Sigmoid colon (tissue), 4 donors: ENCODE results near the gene GALP.

ENCODE experiments used
- EP300 ChIP-seq, 4 donors: sonication (generic); formaldehyde crosslinking; IDR thresholded peaks; one replicate each; pipeline ENCODE4 v1.6.1; 2017; ENCODE audit warnings: antibody characterized with exemption in 4 of 4
- POLR2A ChIP-seq, 2 donors: fragments of 450-650 bp; IDR thresholded peaks; one replicate each; pipeline ENCODE4 v1.6.1; 2016; ENCODE audit warnings: antibody characterized with exemption in 2 of 2, mild to moderate bottlenecking in 2 of 2, moderate library complexity in 2 of 2
- POLR2AphosphoS5 ChIP-seq, 4 donors: sonication (generic); formaldehyde crosslinking; IDR thresholded peaks; one replicate each; pipeline ENCODE4 v1.6.1; 2017; ENCODE audit warnings: antibody characterized with exemption in 4 of 4
- TF ChIP-seq, protein P1 (sequence below), 4 experiments: fragments of 450-650 bp in 3 of 4; fragments of 200-600 bp in 1 of 4; IDR thresholded peaks; one replicate each; pipeline ENCODE4 v1.5.1; 2016 to 2019; ENCODE audit warnings: antibody characterized with exemption in 4 of 4, mild to moderate bottlenecking in 3 of 4, moderate library complexity in 2 of 4

DNA sequence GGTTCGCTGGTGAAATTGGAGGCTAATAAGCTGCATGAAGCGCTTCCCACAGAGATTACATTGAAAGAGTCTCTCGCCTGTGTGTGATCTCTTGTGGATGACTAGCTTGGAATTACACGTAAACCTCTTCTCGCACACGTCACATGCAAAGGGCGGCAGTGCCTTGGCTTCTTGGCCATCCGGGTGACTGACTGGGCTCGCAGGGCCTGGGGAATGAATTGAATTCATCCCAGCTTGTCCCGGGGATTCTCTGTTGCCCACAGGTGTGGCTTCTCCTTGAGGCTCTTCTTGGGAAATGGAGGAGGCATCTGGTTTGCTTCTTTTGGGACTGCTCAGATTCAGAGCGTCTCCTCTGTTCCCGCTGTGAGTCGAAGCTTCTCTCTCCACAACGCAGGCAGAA lies 46.0 kb downstream of the GALP start:
- TF ChIP-seq POLR2AphosphoS5 (IDR thresholded peaks at IDR 0.05) (no peak), POLR2A (IDR thresholded peaks at IDR 0.05) (no peak), EP300 (IDR thresholded peaks at IDR 0.05) (no peak)
- TF ChIP-seq, protein P1, sequence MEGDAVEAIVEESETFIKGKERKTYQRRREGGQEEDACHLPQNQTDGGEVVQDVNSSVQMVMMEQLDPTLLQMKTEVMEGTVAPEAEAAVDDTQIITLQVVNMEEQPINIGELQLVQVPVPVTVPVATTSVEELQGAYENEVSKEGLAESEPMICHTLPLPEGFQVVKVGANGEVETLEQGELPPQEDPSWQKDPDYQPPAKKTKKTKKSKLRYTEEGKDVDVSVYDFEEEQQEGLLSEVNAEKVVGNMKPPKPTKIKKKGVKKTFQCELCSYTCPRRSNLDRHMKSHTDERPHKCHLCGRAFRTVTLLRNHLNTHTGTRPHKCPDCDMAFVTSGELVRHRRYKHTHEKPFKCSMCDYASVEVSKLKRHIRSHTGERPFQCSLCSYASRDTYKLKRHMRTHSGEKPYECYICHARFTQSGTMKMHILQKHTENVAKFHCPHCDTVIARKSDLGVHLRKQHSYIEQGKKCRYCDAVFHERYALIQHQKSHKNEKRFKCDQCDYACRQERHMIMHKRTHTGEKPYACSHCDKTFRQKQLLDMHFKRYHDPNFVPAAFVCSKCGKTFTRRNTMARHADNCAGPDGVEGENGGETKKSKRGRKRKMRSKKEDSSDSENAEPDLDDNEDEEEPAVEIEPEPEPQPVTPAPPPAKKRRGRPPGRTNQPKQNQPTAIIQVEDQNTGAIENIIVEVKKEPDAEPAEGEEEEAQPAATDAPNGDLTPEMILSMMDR (IDR thresholded peaks at IDR 0.05), result no peak
